OCI-LY1 (cell line): ENCODE data around the gene GDE1.

Experiments
- H2AFZ ChIP-seq: fragments of 200-600 bp; sonication (generic), shearing (Covaris generic); 2 replicates; pipeline ENCODE4 v1.6.0; 2014; ENCODE audit warnings: antibody characterized with exemption, mild to moderate bottlenecking, low read length
- H3F3A ChIP-seq: fragments of 200-600 bp; sonication (generic), shearing (Covaris generic); 2 replicates; pipeline ENCODE4 v1.6.0; 2014; ENCODE audit warnings: mild to moderate bottlenecking, antibody characterized with exemption, low read length, moderate library complexity; ENCODE audit not compliant: insufficient read depth
- H3K27ac ChIP-seq: fragments of 200-600 bp; sonication (generic); 2 replicates; pipeline ENCODE4 v1.5.1; 2014; ENCODE audit warnings: low read length, mixed run types, mild to moderate bottlenecking, low read depth; ENCODE audit not compliant: poor library complexity, severe bottlenecking
- H3K27me3 ChIP-seq: fragments of 200-600 bp; sonication (generic); 2 replicates; pipeline ENCODE4 v1.6.0; 2014; ENCODE audit warnings: antibody characterized with exemption, mild to moderate bottlenecking, low read length, moderate library complexity; ENCODE audit not compliant: insufficient read depth
- H3K36me3 ChIP-seq: fragments of 200-600 bp; sonication (generic); 2 replicates; pipeline ENCODE4 v1.6.1; 2014; ENCODE audit warnings: mild to moderate bottlenecking, antibody characterized with exemption, low read length, moderate library complexity, mixed read lengths; ENCODE audit not compliant: insufficient read depth
- H3K4me1 ChIP-seq: fragments of 200-600 bp; sonication (generic); 2 replicates; pipeline ENCODE4 v1.5.1; 2014; ENCODE audit warnings: mild to moderate bottlenecking, low read length, moderate library complexity; ENCODE audit not compliant: insufficient read depth, severe bottlenecking
- H3K4me2 ChIP-seq: fragments of 200-600 bp; sonication (generic), shearing (Covaris generic); 2 replicates; pipeline ENCODE4 v1.6.1; 2014; ENCODE audit warnings: low read length
- H3K4me3 ChIP-seq: fragments of 200-600 bp; sonication (generic); 2 replicates; pipeline ENCODE4 v1.5.1; 2014; ENCODE audit warnings: low read length, low read depth, mild to moderate bottlenecking, mixed read lengths; ENCODE audit not compliant: poor library complexity, severe bottlenecking
- H3K79me2 ChIP-seq: fragments of 200-600 bp; shearing (Covaris generic); 2 replicates; pipeline ENCODE4 v1.6.1; 2016; ENCODE audit warnings: mixed run types, low read length, mixed read lengths; ENCODE audit not compliant: insufficient read depth
- H3K9ac ChIP-seq: fragments of 200-600 bp; sonication (generic), shearing (Covaris generic); 2 replicates; pipeline ENCODE4 v1.6.1; 2014; ENCODE audit warnings: mild to moderate bottlenecking, low read length, mixed read lengths
- H3K9me2 ChIP-seq: fragments of 200-600 bp; sonication (generic), shearing (Covaris generic); 2 replicates; pipeline ENCODE4 v1.6.1; 2014; ENCODE audit warnings: low read depth, mild to moderate bottlenecking, low read length, mixed read lengths
- H3K9me3 ChIP-seq: fragments of 200-600 bp; shearing (Covaris generic); 2 replicates; pipeline ENCODE4 v1.6.1; 2014; ENCODE audit warnings: low read length, mixed read lengths
- H4K20me1 ChIP-seq: fragments of 200-600 bp; sonication (generic), shearing (Covaris generic); 2 replicates; pipeline ENCODE4 v1.6.0; 2016; ENCODE audit warnings: mild to moderate bottlenecking, low read length; ENCODE audit not compliant: insufficient read depth
- CTCF ChIP-seq: fragments of 200-600 bp; sonication (generic), shearing (Covaris generic); IDR thresholded peaks from 2 replicates; pipeline ENCODE4 v1.5.1; 2017; ENCODE audit warnings: mild to moderate bottlenecking, antibody characterized with exemption, low read length, moderate library complexity, mixed read lengths
- EZH2 ChIP-seq: fragments of 200-600 bp; sonication (generic), shearing (Covaris generic); IDR thresholded peaks from 2 replicates; pipeline ENCODE4 v1.8.0; 2017; ENCODE audit warnings: borderline replicate concordance, mixed run types, mild to moderate bottlenecking, antibody characterized with exemption, low read length, moderate library complexity, mixed read lengths

GDE1 gene

DNA sequence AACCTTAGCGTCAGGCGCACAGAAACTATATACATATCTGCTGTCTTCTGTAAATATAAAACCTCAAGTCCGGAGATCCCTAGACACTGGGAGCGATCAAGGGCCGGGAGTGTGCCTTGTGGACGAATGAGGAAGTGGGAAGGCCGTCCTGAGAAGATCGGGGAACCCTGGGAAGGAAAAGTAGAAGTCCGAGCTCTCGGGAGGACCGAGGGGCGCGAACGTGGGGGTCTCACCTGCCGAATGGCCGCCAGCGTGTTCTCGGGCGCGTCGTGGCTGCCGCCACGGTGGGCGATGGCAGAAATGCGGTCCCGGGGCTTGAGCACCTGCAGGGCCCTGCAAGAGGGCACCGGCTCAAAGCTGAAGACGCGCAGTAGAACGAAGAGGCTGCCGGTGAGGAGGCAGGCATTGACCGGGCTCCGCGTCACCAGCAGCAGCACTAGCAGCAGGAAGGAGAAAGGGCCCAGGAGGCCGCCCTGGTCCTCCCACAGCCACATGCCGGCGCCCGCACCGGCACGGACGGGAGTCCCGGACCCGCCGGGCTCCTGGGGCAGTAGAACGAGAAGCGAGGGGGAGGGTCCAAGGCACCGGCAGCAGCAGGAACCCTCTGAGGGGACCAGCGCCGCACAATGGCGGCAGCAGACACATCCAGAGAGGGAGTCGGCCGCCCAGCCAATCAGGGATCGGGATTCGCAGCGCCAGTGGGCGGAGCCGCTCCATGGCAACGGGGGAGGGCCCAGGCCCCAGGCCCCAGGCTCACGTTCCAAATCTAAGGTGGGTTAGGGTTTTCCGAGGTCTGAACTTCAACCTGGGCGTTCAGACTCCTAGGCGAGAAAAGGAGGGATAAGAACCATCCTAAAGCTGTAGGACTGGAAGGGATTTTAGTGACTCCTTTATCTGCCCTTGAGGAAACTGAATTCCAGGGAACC is at the start of gene GDE1:
Gene GDE1 (minus strand): TSS at position 628 of the 926 bp plus-strand sequence. CDS start 134 bp downstream, at position 494.
- H3F3A ChIP-seq: 0 out of 2 replicates have a peak, but pooled peaks cover 4% of the 10 kb centered on the region
- H3K4me1 ChIP-seq: peaks cover 57% of the 10 kb centered on the region
- peaks cover 10% of the 10 kb centered on the region; the same call in 1 of the 2 replicates for H3K36me3 ChIP-seq
- no peaks in the 10 kb centered on the region for H3K9me2 ChIP-seq
- H3K27ac ChIP-seq: peak within 1 kb of the TSS; percentile 69
- TF ChIP-seq EZH2 (no peak), CTCF (peak; percentile 43)
- peaks cover 40% of the 10 kb centered on the region for H3K79me2 ChIP-seq
- no peaks in the 10 kb centered on the region for H4K20me1 ChIP-seq
- peak within 1 kb of the TSS; percentile 86 for H3K4me3 ChIP-seq
- no peaks in the 10 kb centered on the region for H3K9me3 ChIP-seq
- no peaks in the 10 kb centered on the region for H3K27me3 ChIP-seq
- peak within 1 kb of the TSS; percentile 91 for H3K4me2 ChIP-seq
- peak within 1 kb of the TSS; percentile 29; the same call in 1 of the 2 replicates for H2AFZ ChIP-seq
- peak within 1 kb of the TSS; percentile 80 for H3K9ac ChIP-seq

GRCh38 chr16:19567560-19567959 is 45.7 kb upstream of the GDE1 start:
- no peaks in the 10 kb centered on the region for H3K9me2 ChIP-seq
- no peaks in the 10 kb centered on the region for H3K79me2 ChIP-seq
- H3K9ac ChIP-seq: no peak overlapping the region
- no peak overlapping the region for H3K27ac ChIP-seq
- H4K20me1 ChIP-seq: no peaks in the 10 kb centered on the region
- H2AFZ ChIP-seq: no peak overlapping the region
- H3K4me3 ChIP-seq: no peak overlapping the region
- no peaks in the 10 kb centered on the region for H3K27me3 ChIP-seq
- no peaks in the 10 kb centered on the region for H3F3A ChIP-seq
- TF ChIP-seq CTCF: no peak
- TF ChIP-seq EZH2: no peak
- no peaks in the 10 kb centered on the region for H3K4me1 ChIP-seq
- H3K9me3 ChIP-seq: no peaks in the 10 kb centered on the region
- peaks cover 25% of the 10 kb centered on the region for H3K36me3 ChIP-seq
- no peak overlapping the region for H3K4me2 ChIP-seq

- no peaks in the 10 kb centered on the region for H4K20me1 ChIP-seq
- H2AFZ ChIP-seq: no peak overlapping the region
- H3K27me3 ChIP-seq: no peaks in the 10 kb centered on the region
- no peaks in the 10 kb centered on the region for H3K9me3 ChIP-seq
- peaks cover 25% of the 10 kb centered on the region for H3K36me3 ChIP-seq
- no peaks in the 10 kb centered on the region for H3K79me2 ChIP-seq
- H3K9me2 ChIP-seq: no peaks in the 10 kb centered on the region
- H3K9ac ChIP-seq: no peak overlapping the region
- no peak overlapping the region for H3K4me3 ChIP-seq
- no peaks in the 10 kb centered on the region for H3F3A ChIP-seq
- H3K4me2 ChIP-seq: no peak overlapping the region
- H3K4me1 ChIP-seq: no peaks in the 10 kb centered on the region
- TF ChIP-seq CTCF (no peak), EZH2 (no peak)
- H3K27ac ChIP-seq: no peak overlapping the region
Measured at GRCh38 chr16:19566362-19566761, 44.5 kb upstream of the GDE1 start.
